Keratinocyte (primary cell): ENCODE data around the gene EPHB6. TPM values are rescaled to one million over a fixed set of nuclear protein-coding genes. Genes with fewer than 3 reads are reported as not detected.

Experiments
- DNase-seq: peaks from one replicate; pipeline ENCODE4 v3.0.0-alpha.2; 2011; ENCODE audit warnings: low read depth, missing footprints, low spot score
- FAIRE-seq: peaks from 2 replicates; lab custom pipeline; 2011; peaks lifted over from hg19 to GRCh38; lab: Jason Lieb, UNC
- H2AFZ ChIP-seq: 2 replicates; pipeline ENCODE4 v1.6.0; 2012; ENCODE audit warnings: low read length, control low read depth, inconsistent platforms; ENCODE audit not compliant: control insufficient read depth
- H3K27ac ChIP-seq: 2 replicates; pipeline ENCODE4 v1.5.1; 2011; ENCODE audit warnings: low read length; ENCODE audit not compliant: control insufficient read depth, insufficient read depth
- H3K27me3 ChIP-seq: 3 replicates; pipeline ENCODE4 v1.6.0; 2011; ENCODE audit warnings: low read length; ENCODE audit not compliant: control insufficient read depth, insufficient read depth; ENCODE audit errors: extremely low read depth
- H3K36me3 ChIP-seq, 2 experiments: 2 replicates in 1 of 2; 3 replicates in 1 of 2; pipeline ENCODE4 v1.5.1; 2011; ENCODE audit warnings: low read length in 2 of 2, mild to moderate bottlenecking in 1 of 2; ENCODE audit not compliant: control insufficient read depth in 2 of 2, insufficient read depth in 2 of 2; ENCODE audit errors: extremely low read depth in 1 of 2
- H3K4me1 ChIP-seq: 3 replicates; pipeline ENCODE4 v1.5.1; 2011; ENCODE audit warnings: low read length; ENCODE audit not compliant: control insufficient read depth, insufficient read depth; ENCODE audit errors: extremely low read depth
- H3K4me2 ChIP-seq: 3 replicates; pipeline ENCODE4 v1.6.0; 2011; ENCODE audit warnings: low read depth, low read length; ENCODE audit not compliant: control insufficient read depth, insufficient read depth; ENCODE audit errors: extremely low read depth
- H3K4me3 ChIP-seq, 3 experiments: fragments of 200-600 bp in 1 of 3; sonication (generic) in 1 of 3; 2 replicates in 2 of 3; 3 replicates in 1 of 3; pipeline ENCODE4 v1.5.1; 2011 to 2016; ENCODE audit warnings: low read length in 3 of 3, mild to moderate bottlenecking in 3 of 3, control low read depth in 2 of 3, inconsistent platforms in 1 of 3, low read depth in 1 of 3, mixed read lengths in 1 of 3, mixed run types in 1 of 3, moderate library complexity in 1 of 3; ENCODE audit not compliant: control insufficient read depth in 2 of 3, insufficient read depth in 2 of 3; ENCODE audit errors: extremely low read depth in 1 of 3
- H3K79me2 ChIP-seq: 2 replicates; pipeline ENCODE4 v1.6.0; 2012; ENCODE audit warnings: low read length; ENCODE audit not compliant: control insufficient read depth, insufficient read depth
- H3K9ac ChIP-seq: 3 replicates; pipeline ENCODE4 v1.6.0; 2011; ENCODE audit warnings: low read length; ENCODE audit not compliant: control insufficient read depth, insufficient read depth; ENCODE audit errors: extremely low read depth
- H3K9me1 ChIP-seq: 3 replicates; pipeline ENCODE4 v1.6.0; 2011; ENCODE audit warnings: low read length; ENCODE audit not compliant: control insufficient read depth, insufficient read depth; ENCODE audit errors: extremely low read depth
- H3K9me3 ChIP-seq: 2 replicates; pipeline ENCODE4 v1.5.1; 2012; ENCODE audit warnings: low read depth, low read length; ENCODE audit not compliant: control insufficient read depth
- H4K20me1 ChIP-seq: 3 replicates; pipeline ENCODE4 v1.6.0; 2011; ENCODE audit warnings: low read length; ENCODE audit not compliant: control insufficient read depth, insufficient read depth; ENCODE audit errors: extremely low read depth
- CTCF ChIP-seq, 3 experiments: IDR thresholded peaks in 1 of 3; conservative IDR thresholded peaks in 1 of 3; optimal IDR thresholded peaks in 1 of 3; 2 replicates in 2 of 3; 3 replicates in 1 of 3; pipeline versions ENCODE3 to v1.5.1; 2011; ENCODE audit warnings: low read length in 3 of 3, mild to moderate bottlenecking in 3 of 3, moderate library complexity in 2 of 3, control low read depth in 1 of 3, inconsistent platforms in 1 of 3; ENCODE audit not compliant: insufficient read depth in 2 of 3; ENCODE audit errors: extremely low read depth in 1 of 3
- EZH2 ChIP-seq: IDR thresholded peaks from one replicate; pipeline ENCODE4 v1.6.1; 2012; ENCODE audit warnings: inconsistent platforms, mild to moderate bottlenecking, low read length, moderate library complexity
- dilution Hi-C: fragments of 300-500 bp; cut with MboI; formaldehyde crosslinking; loops from one replicate; pipeline ENCODE4 v1.7.0; 2020; ENCODE audit warnings: low sequenced_read_pairs; ENCODE audit not compliant: extremely low pct_ligation_motif_present
- polyA plus RNA-seq, 5 experiments: library from polyadenylated mRNA; depleted of rRNA in 3 of 5; stranded (reverse) in 3 of 5; stranded (forward) in 1 of 5; unstranded in 1 of 5; fragments of >200 nt; gene quantifications; 1 replicate in 1 of 5; 2 replicates in 3 of 5; 3 replicates in 1 of 5; pipeline versions ENCODE4 v1.2.1 to v1.2.3, GENCODE V29; 2011 to 2012; ENCODE audit warnings: missing spikeins in 2 of 5, low read depth in 1 of 5, low replicate concordance in 1 of 5

Gene EPHB6
- polyA plus RNA-seq, 1 donor (not counting 4 experiments of a cell fraction or from before 2014, with no cell fraction given), result 1.9 TPM

- Histone ChIP-seq H3K4me3 (no peak overlapping the region), H3K9me1 (no peaks in the 10 kb centered on the region), H3K9me3 (no peaks in the 10 kb centered on the region), H3K27ac (no peak overlapping the region), H3K4me1 (peaks cover 13% of the 10 kb centered on the region), H3K79me2 (no peaks in the 10 kb centered on the region), H3K4me2 (peak overlapping the region; percentile 49), H2AFZ (peak overlapping the region; percentile 18), H4K20me1 (no peaks in the 10 kb centered on the region), H3K9ac (no peak overlapping the region), H3K36me3 (no peaks in the 10 kb centered on the region), H3K27me3 (no peaks in the 10 kb centered on the region)
- dilution Hi-C loops, result no loop called here
- TF ChIP-seq EZH2 (no peak), CTCF (optimal IDR thresholded peaks at IDR 0.05 in 1 of 3, IDR thresholded peaks at IDR 0.05 in 1 of 3, conservative IDR thresholded peaks at IDR 0.05 in 1 of 3; ENCODE audit: extremely low read depth in 1 of 3, insufficient read depth in 2 of 3, low read length in 3 of 3) (no peak)
- DNase-seq, result no peak
- FAIRE-seq, result no peak
Measured at GRCh38 chr7:142881586-142882337, 26.9 kb downstream of the EPHB6 start.

- no peaks in the 10 kb centered on the region for H3K79me2 ChIP-seq
- peaks cover 18% of the 10 kb centered on the region for H3K4me1 ChIP-seq
- H3K9ac ChIP-seq, result no peak overlapping the region
- no peaks in the 10 kb centered on the region for H4K20me1 ChIP-seq
- no peak overlapping the region for H2AFZ ChIP-seq
- TF ChIP-seq EZH2 (no peak), CTCF (optimal IDR thresholded peaks at IDR 0.05 in 1 of 3, IDR thresholded peaks at IDR 0.05 in 1 of 3, conservative IDR thresholded peaks at IDR 0.05 in 1 of 3; ENCODE audit: extremely low read depth in 1 of 3, insufficient read depth in 2 of 3, low read length in 3 of 3) (no peak)
- dilution Hi-C loops, result no loop called here
- no peak overlapping the region for H3K4me3 ChIP-seq
- DNase-seq (no peak), FAIRE-seq (no peak)
- H3K27ac ChIP-seq, result no peak overlapping the region
- no peaks in the 10 kb centered on the region for H3K9me3 ChIP-seq
- no peaks in the 10 kb centered on the region for H3K36me3 ChIP-seq
- H3K9me1 ChIP-seq, result no peaks in the 10 kb centered on the region
- no peaks in the 10 kb centered on the region for H3K27me3 ChIP-seq
- H3K4me2 ChIP-seq, result peak overlapping the region; percentile 49
Measured at GRCh38 chr7:142882338-142882678, 27.4 kb downstream of the EPHB6 start.
